Urinary bladder (tissue), 4 donors: ENCODE measurements around the gene RO60. TPM values are rescaled to one million over a fixed set of nuclear protein-coding genes. Genes with fewer than 3 reads are reported as not detected.

Experiments
- DNase-seq: peaks from one replicate; pipeline ENCODE4 v3.0.0-alpha.2; 2015; ENCODE audit errors: extremely low spot score
- H3K27ac ChIP-seq: one replicate; pipeline ENCODE4 v1.5.1; 2013; ENCODE audit warnings: low read depth, mild to moderate bottlenecking, moderate library complexity
- H3K36me3 ChIP-seq: one replicate; pipeline ENCODE4 v1.6.1; 2013; ENCODE audit warnings: mild to moderate bottlenecking, moderate library complexity; ENCODE audit not compliant: insufficient read depth
- H3K4me1 ChIP-seq: one replicate; pipeline ENCODE4 v1.6.1; 2013; ENCODE audit warnings: mild to moderate bottlenecking, moderate library complexity; ENCODE audit not compliant: insufficient read depth
- H3K4me3 ChIP-seq: one replicate; pipeline ENCODE4 v1.5.1; 2013; ENCODE audit warnings: low read depth, low read length
- WGBS: extraction: QIAGEN DNeasy Blood & Tissue Kit; methylation state at CpG from one replicate; pipeline ENCODE4 v1.1.7; 2013; 5-methylcytosine and 5-hydroxymethylcytosine counted together
- polyA plus RNA-seq: library from polyadenylated mRNA; stranded (reverse); fragments of 200-250 nt; gene quantifications from one replicate; pipeline ENCODE4 v1.2.3, GENCODE V29; 2013
- small RNA-seq: library from RNA; depleted of rRNA; stranded (forward); fragments of <200 nt; gene quantifications from one replicate; pipeline ENCODE3, GENCODE V24; 2014
- total RNA-seq: library from RNA; depleted of rRNA; stranded (reverse); fragments of >200 nt; gene quantifications from one replicate; pipeline ENCODE4 v1.2.3, GENCODE V29; 2014
- donor health status: healthy with polysubstance abuse.
- donor health status: healthy.

Gene RO60
- total and polyA plus RNA-seq, 2 donors, result 14.7 to 222 TPM

DNA sequence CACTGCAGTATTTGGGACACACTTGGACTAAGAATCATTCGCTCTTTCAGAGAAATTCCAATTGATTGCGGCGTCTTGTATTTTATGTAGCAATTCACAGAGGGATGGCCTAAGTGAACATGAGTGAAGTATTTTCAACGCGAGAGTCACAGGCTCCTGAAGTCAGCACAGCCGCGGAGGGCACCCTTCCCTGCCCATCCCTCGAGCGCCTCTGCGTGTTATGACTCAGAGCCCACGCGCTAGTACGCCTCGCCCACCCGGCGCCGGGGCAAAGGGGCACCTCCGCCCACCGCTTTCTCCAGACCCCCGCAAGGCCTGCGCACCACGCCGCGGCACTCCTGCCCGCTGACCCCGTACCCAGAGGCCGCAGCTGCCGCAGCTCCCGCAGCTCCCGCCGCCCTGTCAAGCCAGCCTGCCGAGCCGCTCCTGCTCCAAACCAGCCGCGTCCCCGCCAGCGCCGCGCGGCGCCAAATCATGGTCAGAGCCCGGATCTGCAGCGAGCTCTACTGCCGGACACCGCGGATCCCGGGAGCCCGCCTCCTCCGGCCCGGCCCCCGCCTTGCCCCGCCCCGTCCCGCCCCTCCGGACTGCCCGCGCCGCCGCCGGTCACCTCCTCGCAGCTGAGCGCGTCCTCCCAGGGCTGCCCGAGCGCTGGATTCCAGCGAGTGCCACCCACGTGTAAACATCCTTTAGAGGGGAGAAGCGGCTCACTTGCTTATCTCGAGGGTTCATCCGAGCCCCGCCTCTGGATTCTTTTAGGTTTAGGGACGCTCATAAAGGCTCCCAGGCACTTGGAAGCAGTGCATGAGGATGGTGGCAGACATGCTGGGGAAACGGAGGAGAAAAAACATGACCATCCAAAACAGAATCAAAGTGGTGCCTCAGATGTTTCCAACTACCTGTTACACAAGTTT lies 45.8 kb downstream of the RO60 start, which contains the start of gene GLRX2:
Gene GLRX2, minus strand, starts transcription at position 508 of the 914 bp plus-strand sequence. Its CDS starts 32 bp downstream, at position 476.
- under 1% methylated on average over 73 of the region's 73 CpGs for WGBS
- H3K36me3 ChIP-seq, result no peaks in the 10 kb centered on the region
- no peaks in the 10 kb centered on the region for H3K4me1 ChIP-seq
- peak; percentile 32 for DNase-seq
- peak within 1 kb of the TSS; percentile 95 for H3K27ac ChIP-seq
- peak within 1 kb of the TSS; percentile 80 for H3K4me3 ChIP-seq

DNA sequence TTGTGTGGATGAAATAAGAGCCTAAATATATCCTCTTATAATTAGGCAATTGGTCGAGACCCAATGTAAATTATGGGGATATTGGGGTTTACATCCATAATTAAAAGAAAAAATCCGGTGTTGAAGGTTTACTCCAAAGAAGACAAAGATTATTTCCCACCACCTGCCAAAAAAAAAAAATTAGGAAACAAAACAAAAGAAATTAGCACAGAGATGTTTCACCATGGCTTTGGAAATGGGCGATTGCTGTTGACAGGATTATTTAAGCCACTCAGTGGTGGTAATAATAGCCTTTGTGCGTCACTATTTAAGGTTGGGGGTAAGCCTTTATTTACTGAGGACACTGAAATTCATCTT lies 46.4 kb downstream of the RO60 start:
- Histone ChIP-seq H3K4me1 (no peaks in the 10 kb centered on the region), H3K36me3 (no peaks in the 10 kb centered on the region), H3K4me3 (peak overlapping the region; percentile 80), H3K27ac (no peak overlapping the region)
- WGBS, result 41% methylated on average over 4 of the region's 4 CpGs
- no peak for DNase-seq

DNA sequence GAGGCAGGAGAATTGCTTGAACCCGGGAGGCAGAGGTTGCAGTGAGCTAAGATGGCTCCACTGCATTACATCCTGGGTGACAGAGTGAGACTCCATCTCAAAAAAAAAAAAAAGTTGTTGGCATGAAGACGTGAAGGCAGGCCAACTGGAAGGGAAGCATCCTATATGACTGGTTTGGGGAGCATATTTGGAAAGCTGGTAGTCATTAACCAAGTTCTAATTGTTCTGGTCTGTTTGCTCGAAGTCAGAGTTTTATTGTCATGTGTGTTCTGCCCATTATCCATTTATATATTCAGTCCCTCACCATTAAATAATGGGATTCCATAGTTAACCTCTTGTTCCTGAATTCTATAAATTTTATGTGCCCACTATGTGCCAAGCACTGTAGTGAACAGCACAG lies 49.1 kb downstream of the RO60 start:
- 79% methylated on average over 3 of the region's 3 CpGs for WGBS
- Histone ChIP-seq H3K4me1 (no peaks in the 10 kb centered on the region), H3K36me3 (no peaks in the 10 kb centered on the region)

More for the DNA sequence above, 49.1 kb downstream of the RO60 start:
- no peak for DNase-seq
- Histone ChIP-seq H3K4me3 (no peak overlapping the region), H3K27ac (no peak overlapping the region)

Small RNA genes within 50 kb of the gene (small RNA-seq; reads per million reads assigned to genes)
- gene SCARNA18B, result not detected

Other genes with a start within 250 kb of the RO60 start
- 58.6 TPM for gene UCHL5, start 252 bp upstream of the RO60 start, total RNA-seq
- gene UCHL5, start 252 bp upstream of the RO60 start, polyA plus RNA-seq, result 22.8 TPM
- gene GLRX2, start 45.8 kb downstream of the RO60 start, total RNA-seq, result 11.2 TPM
- 11.8 TPM for gene GLRX2, start 45.8 kb downstream of the RO60 start, polyA plus RNA-seq
- gene CDC73, start 62.4 kb downstream of the RO60 start, total RNA-seq, result 79.6 TPM
- 20.3 TPM for gene CDC73, start 62.4 kb downstream of the RO60 start, polyA plus RNA-seq
- 19.5 TPM for gene B3GALT2, start 127.0 kb downstream of the RO60 start, total RNA-seq
- 3.5 TPM for gene B3GALT2, start 127.0 kb downstream of the RO60 start, polyA plus RNA-seq